ENCODE data around the gene HILPDA. TPM values are rescaled to one million over a fixed set of nuclear protein-coding genes. Genes with fewer than 3 reads are reported as not detected.

The HILPDA gene
- total and polyA plus RNA-seq, 9 of the 15 experiments (the other 6 are each of a cell fraction or from before 2014, with no cell fraction given), result 8.3 to 71.8 (median 23.5) TPM

- TF ChIP-seq DDX20 (tag; IDR thresholded peaks at IDR 0.05; ENCODE audit: low read depth) (no peak), GTF2B (IDR thresholded peaks at IDR 0.05; ENCODE audit: extremely low read depth, insufficient read length) (no peak), PHB2 (IDR thresholded peaks at IDR 0.05; ENCODE audit: low read depth) (no peak), MBD1 (CRISPR knock-in tag; IDR thresholded peaks at IDR 0.05) (no peak), CC2D1A (IDR thresholded peaks at IDR 0.05) (no peak), ZNF212 (CRISPR knock-in tag; IDR thresholded peaks at IDR 0.05) (no peak), CEBPB (tag; IDR thresholded peaks at IDR 0.05) (no peak), ZNF24 (IDR thresholded peaks at IDR 0.05) (no peak; the same call in 1 of the 2 replicates), CAMTA2 (CRISPR knock-in tag; conservative IDR thresholded peaks at IDR 0.05) (no peak), ZNF584 (CRISPR knock-in tag; IDR thresholded peaks at IDR 0.05; ENCODE audit: low read depth) (no peak), POLR3G (IDR thresholded peaks at IDR 0.05; ENCODE audit: extremely low read depth, insufficient read length, insufficient replicate concordance) (no peak), POLR2B (IDR thresholded peaks at IDR 0.05; ENCODE audit: low read depth, partially characterized antibody) (peak; percentile 83), KDM2B (CRISPR knock-in tag; IDR thresholded peaks at IDR 0.05) (peak; percentile 51; the same call in 1 of the 2 replicates), CREB3L1 (IDR thresholded peaks at IDR 0.05; ENCODE audit: borderline replicate concordance, low read depth) (peak; percentile 96), TGIF2 (CRISPR knock-in tag; IDR thresholded peaks at IDR 0.05) (peak; percentile 57; the same call in 1 of the 2 replicates), HMGN3 (IDR thresholded peaks at IDR 0.05; ENCODE audit: borderline replicate concordance, extremely low read depth, insufficient read length, low read depth, low read length) (peak; percentile 99)
- TF ChIP-seq, protein P1, sequence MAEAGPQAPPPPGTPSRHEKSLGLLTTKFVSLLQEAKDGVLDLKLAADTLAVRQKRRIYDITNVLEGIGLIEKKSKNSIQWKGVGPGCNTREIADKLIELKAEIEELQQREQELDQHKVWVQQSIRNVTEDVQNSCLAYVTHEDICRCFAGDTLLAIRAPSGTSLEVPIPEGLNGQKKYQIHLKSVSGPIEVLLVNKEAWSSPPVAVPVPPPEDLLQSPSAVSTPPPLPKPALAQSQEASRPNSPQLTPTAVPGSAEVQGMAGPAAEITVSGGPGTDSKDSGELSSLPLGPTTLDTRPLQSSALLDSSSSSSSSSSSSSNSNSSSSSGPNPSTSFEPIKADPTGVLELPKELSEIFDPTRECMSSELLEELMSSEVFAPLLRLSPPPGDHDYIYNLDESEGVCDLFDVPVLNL (CRISPR knock-in tag; IDR thresholded peaks at IDR 0.05; ENCODE audit: low read depth), result no peak; the same call in 1 of the 2 replicates
- TF ChIP-seq, protein P2, sequence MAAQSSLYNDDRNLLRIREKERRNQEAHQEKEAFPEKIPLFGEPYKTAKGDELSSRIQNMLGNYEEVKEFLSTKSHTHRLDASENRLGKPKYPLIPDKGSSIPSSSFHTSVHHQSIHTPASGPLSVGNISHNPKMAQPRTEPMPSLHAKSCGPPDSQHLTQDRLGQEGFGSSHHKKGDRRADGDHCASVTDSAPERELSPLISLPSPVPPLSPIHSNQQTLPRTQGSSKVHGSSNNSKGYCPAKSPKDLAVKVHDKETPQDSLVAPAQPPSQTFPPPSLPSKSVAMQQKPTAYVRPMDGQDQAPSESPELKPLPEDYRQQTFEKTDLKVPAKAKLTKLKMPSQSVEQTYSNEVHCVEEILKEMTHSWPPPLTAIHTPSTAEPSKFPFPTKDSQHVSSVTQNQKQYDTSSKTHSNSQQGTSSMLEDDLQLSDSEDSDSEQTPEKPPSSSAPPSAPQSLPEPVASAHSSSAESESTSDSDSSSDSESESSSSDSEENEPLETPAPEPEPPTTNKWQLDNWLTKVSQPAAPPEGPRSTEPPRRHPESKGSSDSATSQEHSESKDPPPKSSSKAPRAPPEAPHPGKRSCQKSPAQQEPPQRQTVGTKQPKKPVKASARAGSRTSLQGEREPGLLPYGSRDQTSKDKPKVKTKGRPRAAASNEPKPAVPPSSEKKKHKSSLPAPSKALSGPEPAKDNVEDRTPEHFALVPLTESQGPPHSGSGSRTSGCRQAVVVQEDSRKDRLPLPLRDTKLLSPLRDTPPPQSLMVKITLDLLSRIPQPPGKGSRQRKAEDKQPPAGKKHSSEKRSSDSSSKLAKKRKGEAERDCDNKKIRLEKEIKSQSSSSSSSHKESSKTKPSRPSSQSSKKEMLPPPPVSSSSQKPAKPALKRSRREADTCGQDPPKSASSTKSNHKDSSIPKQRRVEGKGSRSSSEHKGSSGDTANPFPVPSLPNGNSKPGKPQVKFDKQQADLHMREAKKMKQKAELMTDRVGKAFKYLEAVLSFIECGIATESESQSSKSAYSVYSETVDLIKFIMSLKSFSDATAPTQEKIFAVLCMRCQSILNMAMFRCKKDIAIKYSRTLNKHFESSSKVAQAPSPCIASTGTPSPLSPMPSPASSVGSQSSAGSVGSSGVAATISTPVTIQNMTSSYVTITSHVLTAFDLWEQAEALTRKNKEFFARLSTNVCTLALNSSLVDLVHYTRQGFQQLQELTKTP (IDR thresholded peaks at IDR 0.05; ENCODE audit: low read depth in 1 of 2, partially characterized antibody in 2 of 2), result no peak
These were observed at the start of gene HILPDA (continued) for GRCh38 chr7:128455543-128456254.

All from K562 (cell line).